Large intestine (tissue), 3 donors: Measurements from ENCODE around the gene C19orf25. TPM values are rescaled to one million over a fixed set of nuclear protein-coding genes. Genes with fewer than 3 reads are reported as not detected.
"Not testable (repeated sequence)": the region's sequence is repeated elsewhere in the genome, so short reads cannot be mapped to it uniquely, and the experiment has no call there.

Source experiments
- DNase-seq, 2 donors: peaks; one replicate each; pipeline versions ENCODE4 v3.0.0 to v3.0.0-alpha.2; 2013
- H3K27ac ChIP-seq: one replicate; pipeline ENCODE4 v1.5.1; 2013; ENCODE audit warnings: low read length
- H3K27me3 ChIP-seq: 2 replicates; pipeline ENCODE4 v1.6.1; 2013; ENCODE audit warnings: low read length; ENCODE audit not compliant: control insufficient read depth, insufficient read depth
- H3K36me3 ChIP-seq: 2 replicates; pipeline ENCODE4 v1.6.1; 2013; ENCODE audit warnings: low read length; ENCODE audit not compliant: control insufficient read depth, insufficient read depth
- H3K4me1 ChIP-seq: one replicate; pipeline ENCODE4 v1.6.1; 2013; ENCODE audit warnings: low read length; ENCODE audit not compliant: control insufficient read depth, insufficient read depth
- H3K4me3 ChIP-seq: one replicate; pipeline ENCODE4 v1.5.1; 2013; ENCODE audit warnings: low read length
- H3K9me3 ChIP-seq: one replicate; pipeline ENCODE4 v1.6.1; 2013; ENCODE audit warnings: mild to moderate bottlenecking, low read depth, low read length, moderate library complexity; ENCODE audit not compliant: control insufficient read depth
- WGBS: methylation state at CpG from one replicate; pipeline ENCODE4 v1.1.5; 2013; ENCODE audit warnings: low lambda C conversion rate; ENCODE audit not compliant: insufficient coverage; 5-methylcytosine and 5-hydroxymethylcytosine counted together
- polyA plus RNA-seq: library from polyadenylated mRNA; unstranded; fragments of 120-200 nt; gene quantifications from one replicate; pipeline ENCODE4 v1.2.1, GENCODE V29; 2013

Gene C19orf25
- polyA plus RNA-seq, 1 donor, result 29.8 TPM

DNA sequence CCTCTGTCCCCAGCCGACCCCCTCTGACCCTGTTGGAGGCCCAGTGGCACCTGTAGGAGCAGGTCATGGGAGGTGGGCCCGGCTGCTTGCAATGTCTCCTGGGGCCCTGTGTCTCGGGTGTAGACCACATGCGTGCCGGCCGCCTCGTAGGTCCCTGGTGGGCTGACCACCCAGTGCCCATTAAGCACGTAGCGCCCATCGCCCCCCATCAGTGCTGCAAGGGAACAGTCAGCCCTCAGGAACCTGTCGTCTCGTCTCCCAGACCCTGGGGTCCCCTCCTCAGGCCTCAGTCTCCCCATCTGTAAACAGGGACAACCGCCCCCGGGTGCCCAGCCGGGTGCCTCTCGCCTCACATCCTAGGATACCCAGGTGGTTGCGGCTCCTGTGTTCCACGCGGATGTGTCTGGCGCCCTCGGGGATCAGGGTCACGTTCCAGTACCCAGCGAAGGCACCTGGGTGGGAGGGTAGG is 28.2 kb upstream of the C19orf25 start:
- H3K36me3 ChIP-seq, result peaks cover 11% of the 10 kb centered on the region
- WGBS, result 100% methylated on average over 2 of the region's 23 CpGs
- no peak for DNase-seq
- H3K4me1 ChIP-seq, result peaks cover 54% of the 10 kb centered on the region
- peak overlapping the region; percentile 5 for H3K4me3 ChIP-seq
- peak overlapping the region; percentile 96 for H3K27ac ChIP-seq
- H3K27me3 ChIP-seq, result peaks cover 9% of the 10 kb centered on the region
- H3K9me3 ChIP-seq, result peaks cover 15% of the 10 kb centered on the region

DNA sequence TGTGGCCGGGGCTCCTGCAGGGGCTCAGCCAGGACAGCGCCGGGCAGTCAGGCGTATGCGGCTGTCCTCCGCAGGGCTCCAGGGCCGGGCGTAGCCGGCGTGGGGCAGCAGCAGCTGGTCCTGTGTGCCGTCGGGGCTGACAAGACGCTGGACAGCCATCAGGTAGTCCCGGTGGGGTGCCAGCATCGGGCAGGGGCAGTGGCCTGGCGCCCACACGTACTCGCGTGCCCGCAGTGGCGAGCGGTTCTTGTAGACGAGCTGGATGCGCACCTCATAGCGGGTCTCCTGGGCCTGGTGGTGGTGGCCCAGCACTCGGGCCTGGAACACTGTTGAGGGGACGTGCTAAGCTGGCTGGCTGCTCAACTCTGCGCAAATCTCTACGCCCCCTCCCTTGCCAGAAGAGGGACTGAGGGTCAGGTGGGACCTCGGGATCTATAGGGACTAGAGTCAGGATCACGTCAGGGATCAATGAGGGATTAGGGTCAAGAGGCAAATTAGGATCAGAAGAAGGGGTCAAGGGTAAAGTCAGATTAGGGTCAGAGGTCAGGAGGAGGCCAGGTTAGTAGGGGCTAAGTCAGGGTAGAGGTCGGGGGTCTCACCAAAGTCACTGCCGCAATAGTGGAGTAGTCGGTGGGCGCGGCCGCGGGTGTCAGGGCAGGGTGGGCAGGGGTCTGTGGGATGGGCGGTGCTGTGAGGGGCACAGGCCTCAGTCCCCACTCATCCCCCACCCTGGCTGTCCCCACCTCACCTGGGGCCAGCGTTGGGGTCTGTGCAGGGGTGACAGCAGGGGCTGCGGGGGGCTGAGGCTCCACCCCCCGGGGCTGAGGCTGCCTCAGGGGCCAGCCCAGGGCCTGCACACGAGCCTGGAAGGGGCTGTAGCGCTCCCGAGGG is 27.2 kb upstream of the C19orf25 start:
- peak in 1 of 2 donors; percentile 1 for DNase-seq
- Histone ChIP-seq H3K27me3 (peaks cover 8% of the 10 kb centered on the region), H3K9me3 (peaks cover 15% of the 10 kb centered on the region), H3K4me1 (peaks cover 50% of the 10 kb centered on the region), H3K4me3 (no peak overlapping the region), H3K27ac (no peak overlapping the region), H3K36me3 (peaks cover 11% of the 10 kb centered on the region)
- no CpG with 5 or more reads among the region's 45 CpGs for WGBS

DNA sequence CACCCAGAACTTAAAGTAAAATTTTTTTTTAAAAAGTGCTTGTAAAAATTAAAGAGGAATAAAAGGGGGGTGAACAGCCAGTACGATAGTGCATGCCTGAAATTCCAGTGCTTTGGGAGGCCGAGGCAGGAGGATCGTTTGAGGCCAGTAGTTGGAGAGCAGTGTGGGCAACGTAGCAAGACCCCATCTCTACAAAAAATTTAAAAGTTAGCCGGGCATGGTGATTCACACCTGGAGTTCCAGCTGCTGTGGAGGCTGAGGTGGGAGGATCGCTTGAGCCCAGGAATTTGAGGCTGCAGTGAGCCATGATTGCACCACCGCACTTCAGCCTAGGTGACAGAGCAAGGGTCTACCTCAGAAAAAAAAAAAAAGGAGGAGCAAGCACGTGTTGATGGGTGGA is 26.0 kb upstream of the C19orf25 start:
- H3K9me3 ChIP-seq, result peaks cover 22% of the 10 kb centered on the region
- no peak overlapping the region for H3K27ac ChIP-seq
- DNase-seq, result no peak
- H3K36me3 ChIP-seq, result peaks cover 11% of the 10 kb centered on the region
- 93% methylated on average over 3 of the region's 8 CpGs for WGBS
- H3K4me3 ChIP-seq, result no peak overlapping the region
- H3K27me3 ChIP-seq, result peaks cover 8% of the 10 kb centered on the region
- peaks cover 43% of the 10 kb centered on the region for H3K4me1 ChIP-seq

DNA sequence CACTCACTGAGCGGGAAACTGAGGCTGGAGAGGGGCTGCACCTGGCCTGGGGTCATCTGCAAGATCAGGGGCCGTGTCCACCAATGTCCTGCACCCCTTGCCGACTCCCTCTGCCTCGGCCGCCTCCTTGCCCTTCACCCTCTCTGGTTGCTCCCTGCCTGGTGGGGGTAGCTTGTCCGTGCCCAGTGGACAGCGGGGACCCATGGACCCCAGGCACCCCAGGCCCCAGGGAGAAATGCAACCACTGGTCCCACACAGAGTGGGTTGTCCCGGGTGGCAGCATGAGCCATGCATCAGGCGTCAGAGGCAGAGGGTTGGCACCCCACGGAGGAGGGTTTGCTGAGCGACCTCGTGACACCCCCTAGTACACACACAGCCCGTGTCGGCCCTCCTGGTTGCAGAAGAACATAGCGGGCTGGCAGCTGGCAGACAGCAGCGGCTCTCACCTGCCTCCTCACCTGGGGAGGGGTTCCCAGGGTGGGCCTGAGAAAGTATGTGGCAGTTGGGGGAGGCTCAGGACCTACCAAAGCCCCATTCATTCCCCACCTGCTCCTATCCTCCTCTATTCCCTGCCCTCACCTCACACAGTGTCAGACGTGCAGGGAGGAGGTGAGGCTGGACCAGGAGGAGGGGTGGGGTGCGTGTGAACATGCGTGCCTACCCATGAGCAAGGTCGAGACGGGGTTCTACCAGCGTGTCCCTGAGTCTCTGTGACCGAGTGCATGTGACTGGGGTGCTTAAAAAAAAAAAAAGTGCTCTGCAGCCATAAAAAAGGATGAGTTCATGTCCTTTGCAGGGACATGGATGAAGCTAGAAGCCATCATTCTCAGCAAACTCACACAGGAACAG is 25.1 kb upstream of the C19orf25 start:
- WGBS, result no CpG with 5 or more reads among the region's 23 CpGs
- DNase-seq, result peak in 1 of 2 donors; percentile 54
- H3K4me3 ChIP-seq, result no peak overlapping the region
- peaks cover 11% of the 10 kb centered on the region for H3K36me3 ChIP-seq
- peaks cover 38% of the 10 kb centered on the region for H3K4me1 ChIP-seq
- peaks cover 8% of the 10 kb centered on the region for H3K27me3 ChIP-seq
- H3K9me3 ChIP-seq, result peaks cover 29% of the 10 kb centered on the region
- H3K27ac ChIP-seq, result peak overlapping the region; percentile 12

DNA sequence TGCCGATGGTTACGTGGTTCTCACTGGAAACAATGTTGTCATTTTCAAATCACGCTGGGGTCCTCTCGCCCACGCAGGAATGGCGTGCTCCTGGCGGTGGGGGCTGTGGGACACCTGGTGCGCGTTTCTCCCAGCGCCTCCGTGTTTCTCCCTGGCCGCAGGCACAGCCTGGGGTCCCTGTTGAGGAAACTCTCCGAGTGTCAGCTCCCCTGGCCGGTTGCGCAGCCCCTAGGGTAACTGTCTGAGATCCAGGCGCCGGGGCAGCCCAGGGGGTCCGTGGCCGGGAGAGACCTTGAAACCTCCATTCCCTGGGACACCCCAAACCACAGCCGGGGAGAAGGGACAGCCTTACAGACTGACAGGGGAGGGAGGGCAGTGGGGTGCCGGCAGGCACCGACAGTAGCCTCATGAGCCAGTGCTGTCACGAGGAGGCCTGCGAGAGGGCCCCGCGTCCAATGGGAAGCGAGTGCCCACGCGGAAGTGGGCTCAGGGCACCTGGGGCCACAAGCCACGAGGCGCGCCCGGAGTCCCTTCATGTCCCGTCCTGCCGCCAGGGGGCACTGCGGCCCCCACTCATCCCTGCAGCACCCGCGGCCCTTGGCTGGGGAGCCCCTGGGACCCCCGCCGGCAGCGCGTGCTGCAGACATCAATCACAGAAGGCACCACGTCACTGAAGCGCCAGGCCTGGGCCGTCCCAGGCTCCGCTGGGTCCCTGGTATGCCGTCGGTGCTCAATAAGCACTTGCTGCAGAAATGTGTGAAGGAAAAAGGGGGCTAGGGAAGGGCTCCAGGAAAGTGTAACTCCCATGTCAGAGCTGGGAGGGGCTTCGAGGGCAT is 24.3 kb upstream of the C19orf25 start:
- no CpG with 5 or more reads among the region's 49 CpGs for WGBS
- Histone ChIP-seq H3K36me3 (peaks cover 11% of the 10 kb centered on the region), H3K9me3 (peaks cover 27% of the 10 kb centered on the region), H3K4me3 (peak overlapping the region; percentile 41), H3K27me3 (peaks cover 8% of the 10 kb centered on the region), H3K4me1 (peaks cover 35% of the 10 kb centered on the region), H3K27ac (peak overlapping the region; percentile 53)
- DNase-seq, result peak; percentile 78 to 84

DNA sequence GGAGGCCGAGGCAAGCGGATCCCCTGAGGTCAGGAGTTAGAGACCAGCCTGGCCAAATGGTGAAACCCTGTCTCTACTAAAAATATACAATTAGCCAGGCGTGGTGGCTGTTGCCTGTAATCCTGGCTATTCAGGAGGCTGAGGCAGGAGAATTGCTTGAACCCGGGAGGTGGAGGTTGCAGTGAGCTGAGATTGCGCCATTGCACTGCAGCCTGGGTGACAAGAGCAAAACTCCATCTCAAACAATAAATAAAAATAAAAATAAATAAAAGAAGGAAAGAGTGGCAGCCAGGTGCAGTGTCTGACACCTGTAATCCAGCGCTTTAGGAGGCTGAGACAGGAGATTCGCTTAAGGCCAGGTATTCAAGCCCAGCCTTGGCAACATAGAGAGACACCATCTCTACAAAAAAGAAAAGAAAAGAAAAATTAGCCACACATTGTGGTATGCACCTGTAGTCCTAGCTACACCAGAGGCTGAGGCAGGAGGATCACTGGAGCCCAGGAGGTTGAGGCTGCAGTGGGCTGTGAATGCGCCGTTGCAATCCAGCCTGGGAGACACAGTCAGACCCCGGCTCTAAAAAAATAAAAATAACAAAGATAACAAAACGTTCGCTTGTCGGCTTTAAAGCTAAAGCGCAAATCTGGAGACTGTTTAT is 23.5 kb upstream of the C19orf25 start:
- peak overlapping the region; percentile 41 for H3K4me3 ChIP-seq
- H3K27me3 ChIP-seq, result peaks cover 8% of the 10 kb centered on the region
- H3K27ac ChIP-seq, result peak overlapping the region; percentile 53
- DNase-seq, result no peak
- H3K4me1 ChIP-seq, result peaks cover 41% of the 10 kb centered on the region
- H3K9me3 ChIP-seq, result peaks cover 25% of the 10 kb centered on the region
- H3K36me3 ChIP-seq, result peaks cover 14% of the 10 kb centered on the region
- 32% methylated on average over 5 of the region's 14 CpGs for WGBS

DNA sequence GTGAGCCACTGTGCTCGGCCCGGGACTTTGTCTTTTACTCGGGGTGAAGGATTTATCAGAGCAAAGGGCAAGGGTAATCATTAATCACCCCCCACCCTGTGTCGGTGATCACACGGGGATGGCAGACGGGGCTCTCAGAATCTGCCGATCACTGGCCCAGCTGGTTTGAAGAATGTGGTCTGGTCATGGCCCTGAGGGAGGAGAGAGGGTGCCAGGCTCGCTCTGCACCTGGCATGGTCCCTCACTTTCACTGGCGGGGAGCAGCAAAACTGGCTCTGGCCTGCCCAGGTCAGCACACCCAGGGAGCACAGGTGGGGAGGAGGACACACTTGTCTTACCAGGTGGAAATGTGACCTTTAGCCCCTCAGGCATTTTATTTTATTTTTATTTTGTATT is 22.2 kb upstream of the C19orf25 start:
- H3K27ac ChIP-seq, result peak overlapping the region; percentile 77
- no peak overlapping the region for H3K4me3 ChIP-seq

DNA sequence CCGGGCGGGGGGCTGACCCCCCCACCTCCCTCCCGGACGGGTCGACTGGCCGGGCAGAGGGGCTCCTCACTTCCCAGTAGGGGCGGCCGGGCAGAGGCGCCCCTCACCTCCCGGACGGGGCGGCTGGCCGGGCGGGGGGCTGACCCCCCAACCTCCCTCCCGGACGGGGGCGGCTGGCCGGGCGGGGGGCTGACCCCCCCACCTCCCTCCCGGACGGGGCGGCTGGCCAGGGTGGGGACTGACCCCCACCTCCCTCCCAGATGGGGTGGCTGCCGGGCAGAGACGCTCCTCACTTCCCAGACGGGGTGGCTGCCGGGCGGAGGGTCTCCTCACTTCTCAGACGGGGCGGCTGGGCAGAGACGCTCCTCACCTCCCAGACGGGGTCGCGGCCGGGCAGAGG is 20.2 kb upstream of the C19orf25 start:
- Histone ChIP-seq H3K4me1 (peaks cover 63% of the 10 kb centered on the region), H3K36me3 (peaks cover 11% of the 10 kb centered on the region), H3K9me3 (peaks cover 34% of the 10 kb centered on the region)
- H3K27ac ChIP-seq, DNase-seq, H3K4me3 ChIP-seq, H3K27me3 ChIP-seq: not testable (repeated sequence)
- WGBS, result no CpG with 5 or more reads among the region's 34 CpGs

More for the DNA sequence above, 22.2 kb upstream of the C19orf25 start:
- WGBS, result no CpG with 5 or more reads among the region's 9 CpGs
- Histone ChIP-seq H3K36me3 (peaks cover 18% of the 10 kb centered on the region), H3K4me1 (peaks cover 48% of the 10 kb centered on the region), H3K27me3 (peaks cover 8% of the 10 kb centered on the region), H3K9me3 (peaks cover 29% of the 10 kb centered on the region)
- peak; percentile 80 to 92 for DNase-seq

DNA sequence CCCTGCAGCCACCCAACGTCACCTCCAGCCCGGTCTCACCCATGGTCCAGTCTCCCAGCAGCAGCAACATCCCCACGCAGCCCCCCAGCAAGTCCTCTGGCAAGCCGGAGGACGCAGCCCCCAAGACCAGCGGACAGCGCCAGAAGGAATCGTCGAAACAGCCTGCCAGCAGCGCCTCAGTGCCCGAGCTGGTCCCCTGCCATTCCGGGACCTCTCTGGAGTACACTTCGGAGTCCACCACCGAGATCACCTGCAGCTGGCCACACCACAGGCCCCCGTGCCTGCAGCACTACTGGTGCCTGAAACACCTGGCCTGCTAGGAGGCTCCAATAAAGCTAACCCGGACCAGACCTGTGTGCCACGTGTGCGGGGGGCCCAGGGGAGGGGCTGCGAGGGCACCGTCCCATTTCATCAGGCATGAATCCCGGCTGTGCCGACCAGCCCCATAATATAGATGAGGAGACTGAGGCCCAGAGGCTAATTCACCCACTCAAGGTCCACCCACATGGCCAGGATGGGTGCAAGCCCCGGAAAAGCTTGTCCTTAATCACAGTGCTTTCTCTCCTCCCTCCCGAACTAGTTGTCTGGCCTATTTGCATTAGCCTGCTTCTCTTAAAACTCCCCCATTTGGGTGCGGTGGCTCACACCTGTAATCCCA is 18.7 kb upstream of the C19orf25 start:
- H3K27ac ChIP-seq, result peak overlapping the region; percentile 17
- peaks cover 63% of the 10 kb centered on the region for H3K4me1 ChIP-seq
- H3K27me3 ChIP-seq, result no peaks in the 10 kb centered on the region
- H3K4me3 ChIP-seq, result no peak overlapping the region
- peaks cover 11% of the 10 kb centered on the region for H3K36me3 ChIP-seq
- no peak for DNase-seq
- peaks cover 34% of the 10 kb centered on the region for H3K9me3 ChIP-seq
- no CpG with 5 or more reads among the region's 25 CpGs for WGBS
